GM21423 (cell line): ENCODE measurements around the gene HSPA12A.

Experiments
- ATAC-seq: cut with Tn5 transposase; IDR thresholded peaks from one replicate; pipeline ENCODE4 v1.9.1; 2021; ENCODE audit warnings: mild to moderate bottlenecking, moderate library complexity; ENCODE audit not compliant: unreplicated experiment

HSPA12A gene

GRCh38 chr10:116694243-116694926 lies 48.0 kb downstream of the HSPA12A start:
- ATAC-seq = no peak

GRCh38 chr10:116692225-116692624 lies 50.1 kb downstream of the HSPA12A start:
- ATAC-seq = no peak

GRCh38 chr10:116691635-116692034 lies 50.7 kb downstream of the HSPA12A start:
- ATAC-seq = no peak

- no peak for ATAC-seq
These were observed 51.7 kb downstream of the HSPA12A start for GRCh38 chr10:116690356-116691322.

GRCh38 chr10:116689744-116690143 lies 52.6 kb downstream of the HSPA12A start:
- ATAC-seq = no peak

GRCh38 chr10:116688741-116689495 lies 53.4 kb downstream of the HSPA12A start:
- ATAC-seq = no peak

GRCh38 chr10:116688241-116688711 lies 54.1 kb downstream of the HSPA12A start:
- ATAC-seq = no peak

- no peak for ATAC-seq
These were observed 54.7 kb downstream of the HSPA12A start for GRCh38 chr10:116687633-116688032.

GRCh38 chr10:116686632-116687031 lies 55.7 kb downstream of the HSPA12A start:
- no peak for ATAC-seq

GRCh38 chr10:116685807-116686206 lies 56.6 kb downstream of the HSPA12A start:
- no peak for ATAC-seq

- no peak for ATAC-seq
These were observed 57.6 kb downstream of the HSPA12A start for GRCh38 chr10:116684781-116685180.

- no peak for ATAC-seq
These were observed 58.5 kb downstream of the HSPA12A start for GRCh38 chr10:116683821-116684220.

GRCh38 chr10:116683166-116683565 lies 59.2 kb downstream of the HSPA12A start:
- ATAC-seq = no peak

- ATAC-seq = no peak
These were observed 63.0 kb downstream of the HSPA12A start for GRCh38 chr10:116679351-116679750.

GRCh38 chr10:116676633-116677032 lies 65.7 kb downstream of the HSPA12A start:
- no peak for ATAC-seq

- no peak for ATAC-seq
These were observed 66.2 kb downstream of the HSPA12A start for GRCh38 chr10:116676118-116676517.

- ATAC-seq = no peak
These were observed 67.4 kb downstream of the HSPA12A start for GRCh38 chr10:116674901-116675423.

- no peak for ATAC-seq
These were observed 68.5 kb downstream of the HSPA12A start for GRCh38 chr10:116673866-116674265.

GRCh38 chr10:116672891-116673290 lies 69.5 kb downstream of the HSPA12A start:
- ATAC-seq = no peak

- ATAC-seq = no peak
These were observed 71.0 kb downstream of the HSPA12A start for GRCh38 chr10:116671274-116671926.
